Epithelial cell of proximal tubule (primary cell): Measurements from ENCODE around the gene MB21D2. TPM values are rescaled to one million over a fixed set of nuclear protein-coding genes. Genes with fewer than 3 reads are reported as not detected.

Experiments
- DNase-seq: peaks from one replicate; pipeline ENCODE4 v3.0.0-alpha.2; 2011; ENCODE audit warnings: low read depth
- H3K4me3 ChIP-seq: 2 replicates; pipeline ENCODE4 v1.5.1; 2011; ENCODE audit warnings: low read depth, mild to moderate bottlenecking, low read length
- CTCF ChIP-seq: conservative IDR thresholded peaks from 2 replicates; pipeline ENCODE4 v1.5.1; 2012; ENCODE audit warnings: low read depth, mild to moderate bottlenecking, low read length
- total RNA-seq: library from RNA; depleted of rRNA; stranded (reverse); fragments of >200 nt; gene quantifications from 2 replicates; pipeline ENCODE4 v1.2.3, GENCODE V29; 2015

Gene MB21D2
- total RNA-seq, 1 donor from 2014 or later = 17.7 TPM

GRCh38 chr3:192915304-192915703, 2.4 kb downstream of the MB21D2 start:
- peak; percentile 55 for TF ChIP-seq CTCF

GRCh38 chr3:192914848-192915247, 2.8 kb downstream of the MB21D2 start:
- no peak overlapping the region for H3K4me3 ChIP-seq
- no peak for DNase-seq
- no peak for TF ChIP-seq CTCF

More at GRCh38 chr3:192915304-192915703, 2.4 kb downstream of the MB21D2 start:
- peak overlapping the region; percentile 89 for H3K4me3 ChIP-seq
- no peak for DNase-seq

- H3K4me3 ChIP-seq = no peak overlapping the region
- no peak for TF ChIP-seq CTCF
- DNase-seq = no peak
Measured at GRCh38 chr3:192913540-192913939, 4.1 kb downstream of the MB21D2 start.

- DNase-seq = no peak
- H3K4me3 ChIP-seq = no peak overlapping the region
- TF ChIP-seq CTCF = no peak
Measured at GRCh38 chr3:192911293-192911692, 6.4 kb downstream of the MB21D2 start.

GRCh38 chr3:192907784-192908183, 9.9 kb downstream of the MB21D2 start:
- no peak for TF ChIP-seq CTCF
- no peak overlapping the region for H3K4me3 ChIP-seq
- DNase-seq = no peak

- no peak overlapping the region for H3K4me3 ChIP-seq
- TF ChIP-seq CTCF = no peak
- DNase-seq = no peak
Measured at GRCh38 chr3:192906940-192907339, 10.7 kb downstream of the MB21D2 start.

- no peak for TF ChIP-seq CTCF
- no peak for DNase-seq
- no peak overlapping the region for H3K4me3 ChIP-seq
Measured at GRCh38 chr3:192905980-192906678, 11.5 kb downstream of the MB21D2 start.
